HepG2 (cell line): ENCODE measurements around the gene B3GNT8. TPM values are rescaled to one million over a fixed set of nuclear protein-coding genes. Genes with fewer than 3 reads are reported as not detected.
A peak's percentile ranks its signal among the peaks of the same experiment; 100 is the strongest.

ENCODE experiments used
- CREM ChIP-seq, 2 experiments: sonication (generic) in 1 of 2; formaldehyde crosslinking in 1 of 2; IDR thresholded peaks; 2 replicates each; pipeline versions ENCODE4 v1.4.0 to v1.6.1; 2016 to 2020; ENCODE audit warnings: antibody characterized with exemption in 1 of 2, mild to moderate bottlenecking in 1 of 2, missing genetic modification reagents in 1 of 2
- NR2C2 ChIP-seq: sonication (generic); formaldehyde crosslinking; IDR thresholded peaks from 2 replicates; pipeline ENCODE4 v1.4.0; 2020; ENCODE audit warnings: missing genetic modification reagents, mild to moderate bottlenecking, moderate library complexity, borderline replicate concordance
- RELA ChIP-seq: sonication (generic); formaldehyde crosslinking; IDR thresholded peaks from 2 replicates; pipeline ENCODE4 v1.4.0; 2020; ENCODE audit warnings: missing genetic modification reagents
- ZFP36 ChIP-seq: fragments of 150-350 bp; IDR thresholded peaks from 2 replicates; pipeline ENCODE4 v1.6.1; 2018; ENCODE audit warnings: borderline replicate concordance, low read length, low read depth; ENCODE audit not compliant: partially characterized antibody
- ZSCAN30 ChIP-seq: sonication (generic); formaldehyde crosslinking; IDR thresholded peaks from 2 replicates; pipeline ENCODE4 v1.5.0; 2020; ENCODE audit warnings: mild to moderate bottlenecking, missing genetic modification reagents
- polyA plus RNA-seq, 8 experiments: library from polyadenylated mRNA; depleted of rRNA in 3 of 8; stranded (reverse) in 7 of 8; unstranded in 1 of 8; fragments of >200 nt; fragmentation: Illumina TruSeq in 4 of 8; extraction: Trizol in 4 of 8; gene quantifications; 2 replicates each; pipeline versions ENCODE4 v1.2.1 to v1.2.3, GENCODE V29; 2011 to 2016; ENCODE audit warnings: low read depth in 4 of 8, missing spikeins in 1 of 8, mixed read lengths in 1 of 8; ENCODE audit not compliant: insufficient read depth in 1 of 8
- total RNA-seq, 5 experiments: library from RNA; depleted of rRNA; stranded (reverse); fragments of >200 nt; fragmentation: Illumina TruSeq; extraction: Trizol; gene quantifications; 2 replicates each; pipeline ENCODE4 v1.2.3, GENCODE V29; 2016; ENCODE audit warnings: low read depth in 1 of 5
- TF ChIP-seq, protein P1 (sequence below): sonication (generic); formaldehyde crosslinking; IDR thresholded peaks from 2 replicates; pipeline ENCODE4 v1.4.0; 2020; ENCODE audit warnings: missing genetic modification reagents, borderline replicate concordance
- TF ChIP-seq, protein P2 (sequence below): sonication (generic); formaldehyde crosslinking; IDR thresholded peaks from 2 replicates; pipeline ENCODE4 v1.5.1; 2020; ENCODE audit warnings: mild to moderate bottlenecking, missing genetic modification reagents, borderline replicate concordance
- TF ChIP-seq, protein P3 (sequence below): sonication (generic); formaldehyde crosslinking; IDR thresholded peaks from 2 replicates; pipeline ENCODE4 v1.8.1; 2022; ENCODE audit warnings: low read depth, mild to moderate bottlenecking, missing genetic modification reagents
- TF ChIP-seq, protein P4 (sequence below): sonication (generic); formaldehyde crosslinking; IDR thresholded peaks from 2 replicates; pipeline ENCODE4 v1.5.1; 2020; ENCODE audit warnings: missing genetic modification reagents, mild to moderate bottlenecking, borderline replicate concordance
- TF ChIP-seq, protein P5 (sequence below): sonication (generic); formaldehyde crosslinking; IDR thresholded peaks from 2 replicates; pipeline ENCODE4 v1.5.1; 2020; ENCODE audit warnings: mild to moderate bottlenecking, missing genetic modification reagents, moderate library complexity

The B3GNT8 gene
- total and polyA plus RNA-seq, 2 of the 13 experiments (the other 11 are each of a cell fraction or from before 2014, with no cell fraction given), result 0.26 to 1.9 TPM

DNA sequence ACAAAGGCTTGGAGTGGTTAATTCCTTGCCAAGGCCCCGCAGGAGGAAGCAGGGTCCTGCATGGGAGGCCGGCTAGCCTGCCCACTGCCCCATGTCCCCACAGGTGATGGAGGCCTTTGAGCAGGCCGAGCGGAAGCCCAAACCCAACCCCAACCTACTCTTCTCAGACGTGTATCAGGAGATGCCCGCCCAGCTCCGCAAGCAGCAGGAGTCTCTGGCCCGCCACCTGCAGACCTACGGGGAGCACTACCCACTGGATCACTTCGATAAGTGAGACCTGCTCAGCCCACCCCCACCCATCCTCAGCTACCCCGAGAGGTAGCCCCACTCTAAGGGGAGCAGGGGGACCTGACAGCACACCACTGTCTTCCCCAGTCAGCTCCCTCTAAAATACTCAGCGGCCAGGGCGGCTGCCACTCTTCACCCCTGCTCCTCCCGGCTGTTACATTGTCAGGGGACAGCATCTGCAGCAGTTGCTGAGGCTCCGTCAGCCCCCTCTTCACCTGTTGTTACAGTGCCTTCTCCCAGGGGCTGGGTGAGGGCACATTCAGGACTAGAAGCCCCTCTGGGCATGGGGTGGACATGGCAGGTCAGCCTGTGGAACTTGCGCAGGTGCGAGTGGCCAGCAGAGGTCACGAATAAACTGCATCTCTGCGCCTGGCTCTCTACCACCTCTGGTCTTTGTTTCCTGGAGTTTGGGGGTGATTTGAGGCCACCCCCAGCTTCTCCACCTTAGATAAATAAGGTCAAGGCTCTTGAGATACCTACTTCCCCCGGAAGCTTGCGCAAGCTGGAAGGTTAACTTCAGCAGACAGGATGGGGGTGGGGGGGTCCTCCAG, 2.6 kb downstream of the B3GNT8 start (continued):
- TF ChIP-seq, protein P1, sequence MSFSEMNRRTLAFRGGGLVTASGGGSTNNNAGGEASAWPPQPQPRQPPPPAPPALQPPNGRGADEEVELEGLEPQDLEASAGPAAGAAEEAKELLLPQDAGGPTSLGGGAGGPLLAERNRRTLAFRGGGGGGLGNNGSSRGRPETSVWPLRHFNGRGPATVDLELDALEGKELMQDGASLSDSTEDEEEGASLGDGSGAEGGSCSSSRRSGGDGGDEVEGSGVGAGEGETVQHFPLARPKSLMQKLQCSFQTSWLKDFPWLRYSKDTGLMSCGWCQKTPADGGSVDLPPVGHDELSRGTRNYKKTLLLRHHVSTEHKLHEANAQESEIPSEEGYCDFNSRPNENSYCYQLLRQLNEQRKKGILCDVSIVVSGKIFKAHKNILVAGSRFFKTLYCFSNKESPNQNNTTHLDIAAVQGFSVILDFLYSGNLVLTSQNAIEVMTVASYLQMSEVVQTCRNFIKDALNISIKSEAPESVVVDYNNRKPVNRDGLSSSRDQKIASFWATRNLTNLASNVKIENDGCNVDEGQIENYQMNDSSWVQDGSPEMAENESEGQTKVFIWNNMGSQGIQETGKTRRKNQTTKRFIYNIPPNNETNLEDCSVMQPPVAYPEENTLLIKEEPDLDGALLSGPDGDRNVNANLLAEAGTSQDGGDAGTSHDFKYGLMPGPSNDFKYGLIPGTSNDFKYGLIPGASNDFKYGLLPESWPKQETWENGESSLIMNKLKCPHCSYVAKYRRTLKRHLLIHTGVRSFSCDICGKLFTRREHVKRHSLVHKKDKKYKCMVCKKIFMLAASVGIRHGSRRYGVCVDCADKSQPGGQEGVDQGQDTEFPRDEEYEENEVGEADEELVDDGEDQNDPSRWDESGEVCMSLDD, result peak; percentile 83
- peak; percentile 74; the same call in 1 of the 2 replicates for TF ChIP-seq NR2C2 (CRISPR knock-in tag)
- TF ChIP-seq, protein P2, sequence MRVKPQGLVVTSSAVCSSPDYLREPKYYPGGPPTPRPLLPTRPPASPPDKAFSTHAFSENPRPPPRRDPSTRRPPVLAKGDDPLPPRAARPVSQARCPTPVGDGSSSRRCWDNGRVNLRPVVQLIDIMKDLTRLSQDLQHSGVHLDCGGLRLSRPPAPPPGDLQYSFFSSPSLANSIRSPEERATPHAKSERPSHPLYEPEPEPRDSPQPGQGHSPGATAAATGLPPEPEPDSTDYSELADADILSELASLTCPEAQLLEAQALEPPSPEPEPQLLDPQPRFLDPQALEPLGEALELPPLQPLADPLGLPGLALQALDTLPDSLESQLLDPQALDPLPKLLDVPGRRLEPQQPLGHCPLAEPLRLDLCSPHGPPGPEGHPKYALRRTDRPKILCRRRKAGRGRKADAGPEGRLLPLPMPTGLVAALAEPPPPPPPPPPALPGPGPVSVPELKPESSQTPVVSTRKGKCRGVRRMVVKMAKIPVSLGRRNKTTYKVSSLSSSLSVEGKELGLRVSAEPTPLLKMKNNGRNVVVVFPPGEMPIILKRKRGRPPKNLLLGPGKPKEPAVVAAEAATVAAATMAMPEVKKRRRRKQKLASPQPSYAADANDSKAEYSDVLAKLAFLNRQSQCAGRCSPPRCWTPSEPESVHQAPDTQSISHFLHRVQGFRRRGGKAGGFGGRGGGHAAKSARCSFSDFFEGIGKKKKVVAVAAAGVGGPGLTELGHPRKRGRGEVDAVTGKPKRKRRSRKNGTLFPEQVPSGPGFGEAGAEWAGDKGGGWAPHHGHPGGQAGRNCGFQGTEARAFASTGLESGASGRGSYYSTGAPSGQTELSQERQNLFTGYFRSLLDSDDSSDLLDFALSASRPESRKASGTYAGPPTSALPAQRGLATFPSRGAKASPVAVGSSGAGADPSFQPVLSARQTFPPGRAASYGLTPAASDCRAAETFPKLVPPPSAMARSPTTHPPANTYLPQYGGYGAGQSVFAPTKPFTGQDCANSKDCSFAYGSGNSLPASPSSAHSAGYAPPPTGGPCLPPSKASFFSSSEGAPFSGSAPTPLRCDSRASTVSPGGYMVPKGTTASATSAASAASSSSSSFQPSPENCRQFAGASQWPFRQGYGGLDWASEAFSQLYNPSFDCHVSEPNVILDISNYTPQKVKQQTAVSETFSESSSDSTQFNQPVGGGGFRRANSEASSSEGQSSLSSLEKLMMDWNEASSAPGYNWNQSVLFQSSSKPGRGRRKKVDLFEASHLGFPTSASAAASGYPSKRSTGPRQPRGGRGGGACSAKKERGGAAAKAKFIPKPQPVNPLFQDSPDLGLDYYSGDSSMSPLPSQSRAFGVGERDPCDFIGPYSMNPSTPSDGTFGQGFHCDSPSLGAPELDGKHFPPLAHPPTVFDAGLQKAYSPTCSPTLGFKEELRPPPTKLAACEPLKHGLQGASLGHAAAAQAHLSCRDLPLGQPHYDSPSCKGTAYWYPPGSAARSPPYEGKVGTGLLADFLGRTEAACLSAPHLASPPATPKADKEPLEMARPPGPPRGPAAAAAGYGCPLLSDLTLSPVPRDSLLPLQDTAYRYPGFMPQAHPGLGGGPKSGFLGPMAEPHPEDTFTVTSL (CRISPR knock-in tag), result no peak
- TF ChIP-seq, protein P3, sequence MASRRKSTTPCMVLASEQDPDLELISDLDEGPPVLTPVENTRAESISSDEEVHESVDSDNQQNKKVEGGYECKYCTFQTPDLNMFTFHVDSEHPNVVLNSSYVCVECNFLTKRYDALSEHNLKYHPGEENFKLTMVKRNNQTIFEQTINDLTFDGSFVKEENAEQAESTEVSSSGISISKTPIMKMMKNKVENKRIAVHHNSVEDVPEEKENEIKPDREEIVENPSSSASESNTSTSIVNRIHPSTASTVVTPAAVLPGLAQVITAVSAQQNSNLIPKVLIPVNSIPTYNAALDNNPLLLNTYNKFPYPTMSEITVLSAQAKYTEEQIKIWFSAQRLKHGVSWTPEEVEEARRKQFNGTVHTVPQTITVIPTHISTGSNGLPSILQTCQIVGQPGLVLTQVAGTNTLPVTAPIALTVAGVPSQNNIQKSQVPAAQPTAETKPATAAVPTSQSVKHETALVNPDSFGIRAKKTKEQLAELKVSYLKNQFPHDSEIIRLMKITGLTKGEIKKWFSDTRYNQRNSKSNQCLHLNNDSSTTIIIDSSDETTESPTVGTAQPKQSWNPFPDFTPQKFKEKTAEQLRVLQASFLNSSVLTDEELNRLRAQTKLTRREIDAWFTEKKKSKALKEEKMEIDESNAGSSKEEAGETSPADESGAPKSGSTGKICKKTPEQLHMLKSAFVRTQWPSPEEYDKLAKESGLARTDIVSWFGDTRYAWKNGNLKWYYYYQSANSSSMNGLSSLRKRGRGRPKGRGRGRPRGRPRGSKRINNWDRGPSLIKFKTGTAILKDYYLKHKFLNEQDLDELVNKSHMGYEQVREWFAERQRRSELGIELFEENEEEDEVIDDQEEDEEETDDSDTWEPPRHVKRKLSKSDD (CRISPR knock-in tag), result no peak
- no peak for TF ChIP-seq CREM (IDR thresholded peaks at IDR 0.05)
- no peak for TF ChIP-seq CREM (CRISPR knock-in tag; IDR thresholded peaks at IDR 0.05)
- TF ChIP-seq RELA (CRISPR knock-in tag), result no peak
- TF ChIP-seq ZFP36, result no peak
- TF ChIP-seq, protein P4, sequence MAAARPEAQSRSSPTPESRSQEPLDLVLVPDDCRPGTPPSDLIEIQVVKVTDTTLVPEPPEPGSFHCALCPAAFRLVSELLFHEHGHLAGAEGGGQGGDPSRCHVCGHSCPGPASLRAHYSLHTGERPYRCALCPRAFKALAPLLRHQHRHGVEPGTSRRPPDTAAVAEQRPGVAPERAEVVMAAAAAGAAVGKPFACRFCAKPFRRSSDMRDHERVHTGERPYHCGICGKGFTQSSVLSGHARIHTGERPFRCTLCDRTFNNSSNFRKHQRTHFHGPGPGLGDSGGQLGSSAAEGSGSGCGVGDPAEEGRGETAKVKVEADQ (CRISPR knock-in tag), result no peak
- TF ChIP-seq ZSCAN30 (CRISPR knock-in tag), result no peak
- TF ChIP-seq, protein P5, sequence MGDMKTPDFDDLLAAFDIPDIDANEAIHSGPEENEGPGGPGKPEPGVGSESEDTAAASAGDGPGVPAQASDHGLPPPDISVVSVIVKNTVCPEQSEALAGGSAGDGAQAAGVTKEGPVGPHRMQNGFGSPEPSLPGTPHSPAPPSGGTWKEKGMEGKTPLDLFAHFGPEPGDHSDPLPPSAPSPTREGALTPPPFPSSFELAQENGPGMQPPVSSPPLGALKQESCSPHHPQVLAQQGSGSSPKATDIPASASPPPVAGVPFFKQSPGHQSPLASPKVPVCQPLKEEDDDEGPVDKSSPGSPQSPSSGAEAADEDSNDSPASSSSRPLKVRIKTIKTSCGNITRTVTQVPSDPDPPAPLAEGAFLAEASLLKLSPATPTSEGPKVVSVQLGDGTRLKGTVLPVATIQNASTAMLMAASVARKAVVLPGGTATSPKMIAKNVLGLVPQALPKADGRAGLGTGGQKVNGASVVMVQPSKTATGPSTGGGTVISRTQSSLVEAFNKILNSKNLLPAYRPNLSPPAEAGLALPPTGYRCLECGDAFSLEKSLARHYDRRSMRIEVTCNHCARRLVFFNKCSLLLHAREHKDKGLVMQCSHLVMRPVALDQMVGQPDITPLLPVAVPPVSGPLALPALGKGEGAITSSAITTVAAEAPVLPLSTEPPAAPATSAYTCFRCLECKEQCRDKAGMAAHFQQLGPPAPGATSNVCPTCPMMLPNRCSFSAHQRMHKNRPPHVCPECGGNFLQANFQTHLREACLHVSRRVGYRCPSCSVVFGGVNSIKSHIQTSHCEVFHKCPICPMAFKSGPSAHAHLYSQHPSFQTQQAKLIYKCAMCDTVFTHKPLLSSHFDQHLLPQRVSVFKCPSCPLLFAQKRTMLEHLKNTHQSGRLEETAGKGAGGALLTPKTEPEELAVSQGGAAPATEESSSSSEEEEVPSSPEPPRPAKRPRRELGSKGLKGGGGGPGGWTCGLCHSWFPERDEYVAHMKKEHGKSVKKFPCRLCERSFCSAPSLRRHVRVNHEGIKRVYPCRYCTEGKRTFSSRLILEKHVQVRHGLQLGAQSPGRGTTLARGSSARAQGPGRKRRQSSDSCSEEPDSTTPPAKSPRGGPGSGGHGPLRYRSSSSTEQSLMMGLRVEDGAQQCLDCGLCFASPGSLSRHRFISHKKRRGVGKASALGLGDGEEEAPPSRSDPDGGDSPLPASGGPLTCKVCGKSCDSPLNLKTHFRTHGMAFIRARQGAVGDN, result peak; percentile 49
